Measurements from ENCODE around the gene HPS1. TPM values are rescaled to one million over a fixed set of nuclear protein-coding genes. Genes with fewer than 3 reads are reported as not detected.

Gene HPS1
- total and polyA plus RNA-seq, 2 of the 4 experiments (the other 2 are of a cell fraction), result 14.0 to 55.2 TPM

DNA sequence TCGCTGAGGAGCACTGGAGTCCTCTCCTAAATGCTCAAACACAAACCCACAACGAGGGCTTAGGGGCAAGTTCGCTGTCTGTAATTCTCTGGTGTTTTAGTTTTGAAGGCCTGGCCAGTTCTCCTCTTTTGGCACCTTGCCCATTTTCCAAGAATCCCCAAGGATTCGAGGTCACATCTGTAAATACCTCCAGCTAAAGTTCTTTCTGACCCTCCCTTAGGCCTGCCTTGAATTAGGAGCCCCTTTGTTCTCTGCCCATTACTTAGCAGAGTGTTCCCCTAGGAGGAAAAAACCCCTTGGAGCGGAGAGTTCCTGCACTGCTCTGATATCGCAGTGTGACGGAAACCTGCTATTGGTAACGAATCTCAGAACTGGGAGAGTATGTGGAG lies 31.0 kb downstream of the HPS1 start:
- H3K79me1 ChIP-seq (ENCODE audit: low read depth in 1 of 2, low read length in 2 of 2), result peaks cover 12 to 33% of the 10 kb centered on the region in 2 experiments; a peak in 3 of 4 replicates
- intact Hi-C loops (cut with micrococcal nuclease), result loop anchor here (10.0 kb wide), 1 partner anchor 241 kb away; no protein-coding TSS in a partner anchor
- peak overlapping the region; percentile 96 for H2AFZ ChIP-seq (replicated peaks; ENCODE audit: low read length, poor library complexity)
- ATAC-seq (ENCODE audit: low read depth) (no peak), DNase-seq (no peak)
- H2BK20ac ChIP-seq (ENCODE audit: low read depth, low read length), result peak overlapping the region; percentile 54; the same call in 1 of the 2 replicates
- WGBS, 2 experiments (ENCODE audit: extremely low coverage in 2 of 2, insufficient read length in 1 of 2), result no CpG with 5 or more reads among the region's 8 CpGs
- peak overlapping the region; percentile 91 for H2AK5ac ChIP-seq (ENCODE audit: low read depth, low read length)
- no peak overlapping the region for H3K9ac ChIP-seq (ENCODE audit: low read depth, low read length)
- H4K8ac ChIP-seq (ENCODE audit: low read depth in 2 of 2, low read length in 2 of 2), result peak overlapping the region; percentile 28 to 80; a peak in 3 of 4 replicates
- ChIA-PET CTCF (no interaction called here), POLR2A (ENCODE audit: unreplicated experiment) (interaction anchor here (0.5 to 0.7 kb wide), 2 partner anchors 10 to 819 kb away, joined by 3 to 4 read pairs; no protein-coding TSS in a partner anchor)
- in situ Hi-C loops (cut with MboI; ENCODE audit: low sequenced_read_pairs), result no loop called here
- H4K20me1 ChIP-seq (ENCODE audit: insufficient read depth, low read length), result peaks cover 6% of the 10 kb centered on the region; the same call in 1 of the 2 replicates
- no peak overlapping the region for H3K56ac ChIP-seq (ENCODE audit: extremely low read depth, insufficient read depth, low read length)
- H3K4me1 ChIP-seq (ENCODE audit: control insufficient read depth, insufficient read depth, low read length), result peaks cover 27% of the 10 kb centered on the region
- no peak overlapping the region for H3K23ac ChIP-seq (ENCODE audit: low read depth, low read length)
- no peak overlapping the region; the same call in 1 of the 2 replicates for H3K18ac ChIP-seq (ENCODE audit: low read depth, low read length)
- peak overlapping the region; percentile 99 for H2AK9ac ChIP-seq (replicated peaks; ENCODE audit: low read depth, low read length, poor library complexity)
- H3K27ac ChIP-seq (ENCODE audit: insufficient read depth, low read length), result peak overlapping the region; percentile 39; the same call in 1 of the 2 replicates
- H3K9me1 ChIP-seq (ENCODE audit: insufficient read depth, low read length), result peaks cover 25% of the 10 kb centered on the region
- H2BK5ac ChIP-seq (ENCODE audit: low read depth, low read length, poor library complexity, severe bottlenecking), result peak overlapping the region; percentile 48
- TF ChIP-seq POLR2A (IDR thresholded peaks at IDR 0.05; ENCODE audit: low read depth, low read length), result no peak
- TF ChIP-seq, protein P1, sequence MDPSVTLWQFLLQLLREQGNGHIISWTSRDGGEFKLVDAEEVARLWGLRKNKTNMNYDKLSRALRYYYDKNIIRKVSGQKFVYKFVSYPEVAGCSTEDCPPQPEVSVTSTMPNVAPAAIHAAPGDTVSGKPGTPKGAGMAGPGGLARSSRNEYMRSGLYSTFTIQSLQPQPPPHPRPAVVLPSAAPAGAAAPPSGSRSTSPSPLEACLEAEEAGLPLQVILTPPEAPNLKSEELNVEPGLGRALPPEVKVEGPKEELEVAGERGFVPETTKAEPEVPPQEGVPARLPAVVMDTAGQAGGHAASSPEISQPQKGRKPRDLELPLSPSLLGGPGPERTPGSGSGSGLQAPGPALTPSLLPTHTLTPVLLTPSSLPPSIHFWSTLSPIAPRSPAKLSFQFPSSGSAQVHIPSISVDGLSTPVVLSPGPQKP (IDR thresholded peaks at IDR 0.05; ENCODE audit: borderline replicate concordance, low read depth, low read length), result no peak
- TF ChIP-seq NFE2L2 (IDR thresholded peaks at IDR 0.05; ENCODE audit: low read depth, low read length), result no peak
- no peak for TF ChIP-seq BHLHE40 (IDR thresholded peaks at IDR 0.05; ENCODE audit: low read depth, low read length)
- no peak for TF ChIP-seq CEBPB (IDR thresholded peaks at IDR 0.05; ENCODE audit: low read depth, low read length)
- TF ChIP-seq MXI1 (IDR thresholded peaks at IDR 0.05; ENCODE audit: borderline replicate concordance, low read depth, low read length), result no peak
- no peak for TF ChIP-seq MAFK (IDR thresholded peaks at IDR 0.05; ENCODE audit: low read depth, low read length)
- TF ChIP-seq CHD1 (IDR thresholded peaks at IDR 0.05; ENCODE audit: low read depth, low read length), result no peak
- TF ChIP-seq FOS (IDR thresholded peaks at IDR 0.05; ENCODE audit: low read depth, low read length), result no peak
- TF ChIP-seq, protein P2, sequence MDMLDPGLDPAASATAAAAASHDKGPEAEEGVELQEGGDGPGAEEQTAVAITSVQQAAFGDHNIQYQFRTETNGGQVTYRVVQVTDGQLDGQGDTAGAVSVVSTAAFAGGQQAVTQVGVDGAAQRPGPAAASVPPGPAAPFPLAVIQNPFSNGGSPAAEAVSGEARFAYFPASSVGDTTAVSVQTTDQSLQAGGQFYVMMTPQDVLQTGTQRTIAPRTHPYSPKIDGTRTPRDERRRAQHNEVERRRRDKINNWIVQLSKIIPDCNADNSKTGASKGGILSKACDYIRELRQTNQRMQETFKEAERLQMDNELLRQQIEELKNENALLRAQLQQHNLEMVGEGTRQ (IDR thresholded peaks at IDR 0.05; ENCODE audit: low read depth, low read length), result no peak
- TF ChIP-seq SMC3 (IDR thresholded peaks at IDR 0.05; ENCODE audit: low read depth, low read length), result no peak
- TF ChIP-seq RCOR1 (IDR thresholded peaks at IDR 0.05; ENCODE audit: insufficient replicate concordance, low read length), result no peak
- no peak for TF ChIP-seq MAZ (IDR thresholded peaks at IDR 0.05; ENCODE audit: borderline replicate concordance, low read depth, low read length)
- no peak for TF ChIP-seq RFX5 (IDR thresholded peaks at IDR 0.05; ENCODE audit: low read depth, low read length)
- TF ChIP-seq, protein P3, sequence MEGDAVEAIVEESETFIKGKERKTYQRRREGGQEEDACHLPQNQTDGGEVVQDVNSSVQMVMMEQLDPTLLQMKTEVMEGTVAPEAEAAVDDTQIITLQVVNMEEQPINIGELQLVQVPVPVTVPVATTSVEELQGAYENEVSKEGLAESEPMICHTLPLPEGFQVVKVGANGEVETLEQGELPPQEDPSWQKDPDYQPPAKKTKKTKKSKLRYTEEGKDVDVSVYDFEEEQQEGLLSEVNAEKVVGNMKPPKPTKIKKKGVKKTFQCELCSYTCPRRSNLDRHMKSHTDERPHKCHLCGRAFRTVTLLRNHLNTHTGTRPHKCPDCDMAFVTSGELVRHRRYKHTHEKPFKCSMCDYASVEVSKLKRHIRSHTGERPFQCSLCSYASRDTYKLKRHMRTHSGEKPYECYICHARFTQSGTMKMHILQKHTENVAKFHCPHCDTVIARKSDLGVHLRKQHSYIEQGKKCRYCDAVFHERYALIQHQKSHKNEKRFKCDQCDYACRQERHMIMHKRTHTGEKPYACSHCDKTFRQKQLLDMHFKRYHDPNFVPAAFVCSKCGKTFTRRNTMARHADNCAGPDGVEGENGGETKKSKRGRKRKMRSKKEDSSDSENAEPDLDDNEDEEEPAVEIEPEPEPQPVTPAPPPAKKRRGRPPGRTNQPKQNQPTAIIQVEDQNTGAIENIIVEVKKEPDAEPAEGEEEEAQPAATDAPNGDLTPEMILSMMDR (conservative IDR thresholded peaks at IDR 0.05; ENCODE audit: low read depth, low read length), result no peak
- peak overlapping the region; percentile 78 for H4K91ac ChIP-seq (ENCODE audit: insufficient read depth, low read depth, low read length)
- H2BK15ac ChIP-seq (ENCODE audit: low read depth, low read length), result no peak overlapping the region
- H3K4me2 ChIP-seq (ENCODE audit: low read depth, low read length), result no peak overlapping the region
- dilution Hi-C loops (cut with HindIII; ENCODE audit: low sequenced_read_pairs, unreplicated experiment), result no loop called here
- H3K14ac ChIP-seq (replicated peaks; ENCODE audit: low read depth, low read length), result peak overlapping the region; percentile 67; the same call in 1 of the 2 replicates
- peak overlapping the region; percentile 74 for H3K4ac ChIP-seq (ENCODE audit: low read depth, low read length)
- H3K4me3 ChIP-seq (ENCODE audit: insufficient read depth, low read depth, low read length), result no peak overlapping the region
- H3K27me3 ChIP-seq (ENCODE audit: control insufficient read depth, insufficient read depth, low read length), result no peaks in the 10 kb centered on the region
- H2BK120ac ChIP-seq (ENCODE audit: low read depth, low read length), result peak overlapping the region; percentile 12
- no TSS peak for BruUV-seq (replicated peaks)
- peaks cover 30% of the 10 kb centered on the region for H3K36me3 ChIP-seq (ENCODE audit: control insufficient read depth, insufficient read depth, low read length)
- H4K5ac ChIP-seq (ENCODE audit: low read depth, low read length), result peak overlapping the region; percentile 37; the same call in 1 of the 2 replicates
- H3K9me3 ChIP-seq (ENCODE audit: control insufficient read depth, insufficient read depth, low read length), result no peaks in the 10 kb centered on the region

Data from IMR-90 (cell line).